Measurements from ENCODE around the gene TCF20. TPM values are rescaled to one million over a fixed set of nuclear protein-coding genes. Genes with fewer than 3 reads are reported as not detected.

TCF20 gene
- total and polyA plus RNA-seq, 7 experiments from 2014 or later: 3.3 to 97.2 (median 71.9) TPM

DNA sequence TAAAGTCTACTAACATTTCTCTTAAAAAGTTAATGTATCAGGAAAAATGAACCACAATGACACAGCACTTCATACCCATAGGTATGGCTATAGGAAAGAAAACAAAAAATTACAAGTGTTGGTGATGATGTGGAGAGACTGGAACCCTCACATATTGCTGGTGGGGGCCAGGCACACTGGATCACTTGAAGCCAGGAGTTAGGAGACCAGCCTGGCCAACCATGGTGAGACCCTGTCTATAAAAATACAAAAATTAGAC is 26.7 kb downstream of the TCF20 start:
- Mint-ChIP-seq H3K27me3 (no peaks in the 10 kb centered on the region), H3K36me3 (peaks cover 4 to 35% (median 13%) of the 10 kb centered on the region in 5 donors), H3K27ac (peak overlapping the region in 1 of 9 donors; percentile 18), H3K4me3 (no peak overlapping the region), H3K9me3 (no peaks in the 10 kb centered on the region), H3K4me1 (peaks cover 22 to 73% (median 64%) of the 10 kb centered on the region in 7 donors)
- intact Hi-C loops (cut with micrococcal nuclease): no loop called here
- POLR2A ChIA-PET: no interaction called here
- H3K36me3 ChIP-seq (ENCODE audit: control insufficient read depth in 2 of 3, insufficient read depth in 3 of 3, low read length in 3 of 3): no peaks in the 10 kb centered on the region
- no peak overlapping the region for H3K27ac ChIP-seq (ENCODE audit: low read depth, low read length)
- ATAC-seq (no peak), DNase-seq (no peak)
- no peaks in the 10 kb centered on the region for H3K9me3 ChIP-seq (ENCODE audit: control insufficient read depth in 2 of 3, low read length in 3 of 3)
- peaks cover 0 to 3% of the 10 kb centered on the region in 2 donors for H3K4me1 ChIP-seq (ENCODE audit: control insufficient read depth in 2 of 2, insufficient read depth in 2 of 2, low read length in 2 of 2)
- no peaks in the 10 kb centered on the region for H3K27me3 ChIP-seq (ENCODE audit: control insufficient read depth in 2 of 2, insufficient read depth in 2 of 2, low read length in 2 of 2)
- no peak overlapping the region for H3K4me3 ChIP-seq (ENCODE audit: low read length)
- CTCF ChIA-PET: no interaction called here

DNA sequence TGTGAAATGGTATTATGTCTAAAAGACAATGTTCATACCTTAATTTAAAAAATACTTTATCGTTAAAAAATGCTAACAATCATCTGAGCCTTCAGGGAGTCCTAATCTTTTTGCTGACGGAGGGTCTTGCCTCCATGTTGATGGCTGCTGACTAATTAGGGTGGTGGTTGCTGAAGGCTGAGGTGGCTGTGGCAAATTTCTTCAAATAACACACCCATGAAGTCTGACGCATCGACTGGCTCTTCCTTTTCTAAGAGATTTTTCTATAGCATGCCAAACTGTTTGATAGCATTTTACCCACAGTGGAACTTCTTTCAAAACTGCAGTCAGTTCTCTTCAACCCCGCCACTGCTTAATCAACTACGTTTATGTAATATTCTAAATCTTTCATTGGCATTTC is 33.6 kb downstream of the TCF20 start:
- H3K4me1 ChIP-seq (ENCODE audit: control insufficient read depth in 2 of 2, insufficient read depth in 2 of 2, low read length in 2 of 2): peaks cover 4 to 8% of the 10 kb centered on the region in 2 donors
- Mint-ChIP-seq H3K4me3 (peak overlapping the region in 2 of 10 donors; percentile 24 to 26), H3K36me3 (peaks cover 3 to 34% (median 20%) of the 10 kb centered on the region in 5 donors), H3K27me3 (no peaks in the 10 kb centered on the region), H3K9me3 (peaks cover 0 to 7% (median 4%) of the 10 kb centered on the region in 11 donors), H3K4me1 (peaks cover 30 to 83% (median 73%) of the 10 kb centered on the region in 7 donors), H3K27ac (peak overlapping the region in 3 of 9 donors; percentile 2 to 76 (median 13))
- H3K27ac ChIP-seq (ENCODE audit: low read depth, low read length): no peak overlapping the region
- DNase-seq: no peak
- H3K4me3 ChIP-seq (ENCODE audit: low read length): no peak overlapping the region
- H3K9me3 ChIP-seq (ENCODE audit: control insufficient read depth in 2 of 3, low read length in 3 of 3): no peaks in the 10 kb centered on the region
- intact Hi-C loops (cut with micrococcal nuclease): no loop called here
- no peaks in the 10 kb centered on the region for H3K27me3 ChIP-seq (ENCODE audit: control insufficient read depth in 2 of 2, insufficient read depth in 2 of 2, low read length in 2 of 2)
- H3K36me3 ChIP-seq (ENCODE audit: control insufficient read depth in 2 of 3, insufficient read depth in 3 of 3, low read length in 3 of 3): no peaks in the 10 kb centered on the region
- ATAC-seq: no peak
- ChIA-PET POLR2A (no interaction called here), CTCF (no interaction called here)

DNA sequence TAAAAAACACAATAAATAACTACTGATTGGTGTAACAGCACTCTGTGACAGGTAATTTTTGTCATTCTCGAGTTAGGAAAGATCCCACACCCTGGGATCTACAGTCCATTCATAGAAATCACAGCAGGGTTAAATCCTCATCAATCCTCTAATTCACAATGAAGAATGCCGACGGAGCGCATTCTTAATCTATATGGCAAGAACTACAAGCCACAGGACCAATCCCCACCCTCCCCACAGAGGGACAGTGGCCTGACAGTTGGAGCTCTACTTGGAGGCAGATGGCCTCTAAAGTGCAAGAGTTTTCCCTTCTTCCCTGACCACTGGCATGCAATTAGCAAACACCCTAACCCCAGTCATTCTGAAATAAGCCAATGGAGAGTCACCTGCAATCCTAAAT is 34.2 kb downstream of the TCF20 start:
- no peak for ATAC-seq
- Mint-ChIP-seq H3K27ac (peak overlapping the region in 4 of 9 donors; percentile 21 to 62 (median 33)), H3K4me3 (peak overlapping the region in 2 of 10 donors; percentile 24 to 44)

DNA sequence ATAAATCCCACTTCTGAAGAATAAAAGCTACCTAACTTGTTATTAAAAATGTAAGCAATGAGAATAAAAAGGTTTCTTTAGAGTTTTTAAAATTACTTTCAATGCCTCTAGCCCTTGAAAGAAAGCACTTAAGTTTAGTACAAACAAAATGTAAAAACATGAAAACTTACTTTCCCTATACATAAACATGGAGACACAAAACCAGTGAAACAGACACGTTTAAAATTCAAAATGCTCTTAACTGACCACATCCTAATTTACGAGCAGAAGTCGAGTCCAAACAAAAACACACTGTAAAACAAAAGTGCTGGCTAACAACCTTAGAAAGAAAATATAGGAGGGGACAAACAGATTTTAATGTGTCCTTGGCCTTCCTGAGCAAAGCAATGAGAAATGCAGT is 36.6 kb downstream of the TCF20 start:
- H3K4me1 Mint-ChIP-seq: peaks cover 33 to 85% (median 71%) of the 10 kb centered on the region in 7 donors
- Histone ChIP-seq H3K36me3 (ENCODE audit: control insufficient read depth in 2 of 3, insufficient read depth in 3 of 3, low read length in 3 of 3) (no peaks in the 10 kb centered on the region), H3K9me3 (ENCODE audit: control insufficient read depth in 2 of 3, low read length in 3 of 3) (no peaks in the 10 kb centered on the region), H3K27ac (ENCODE audit: low read depth, low read length) (no peak overlapping the region), H3K4me1 (ENCODE audit: control insufficient read depth in 2 of 2, insufficient read depth in 2 of 2, low read length in 2 of 2) (peaks cover 4 to 8% of the 10 kb centered on the region in 2 donors), H3K4me3 (ENCODE audit: low read length) (no peak overlapping the region), H3K27me3 (ENCODE audit: control insufficient read depth in 2 of 2, insufficient read depth in 2 of 2, low read length in 2 of 2) (no peaks in the 10 kb centered on the region)
- ChIA-PET POLR2A (interaction anchor here (0.6 kb wide), 1 partner anchor 16 kb away, joined by 3 read pairs; no protein-coding TSS in a partner anchor), CTCF (interaction anchor here (1.0 kb wide), 1 partner anchor 12 kb away, joined by 4 read pairs; no protein-coding TSS in a partner anchor)
- peaks cover 0 to 7% (median 4%) of the 10 kb centered on the region in 11 donors for H3K9me3 Mint-ChIP-seq
- intact Hi-C loops (cut with micrococcal nuclease): loop anchor here in 1 of 2 donors (5.0 kb wide), 1 partner anchor 33 kb away; no protein-coding TSS in a partner anchor
- peaks cover 3 to 23% (median 19%) of the 10 kb centered on the region in 5 donors for H3K36me3 Mint-ChIP-seq
- no peak overlapping the region for H3K27ac Mint-ChIP-seq
- H3K27me3 Mint-ChIP-seq: no peaks in the 10 kb centered on the region
- peak overlapping the region in 2 of 10 donors; percentile 20 for H3K4me3 Mint-ChIP-seq
- no peak for DNase-seq
- no peak for ATAC-seq

More for the DNA sequence above, 34.2 kb downstream of the TCF20 start:
- Histone ChIP-seq H3K36me3 (ENCODE audit: control insufficient read depth in 2 of 3, insufficient read depth in 3 of 3, low read length in 3 of 3) (no peaks in the 10 kb centered on the region), H3K9me3 (ENCODE audit: control insufficient read depth in 2 of 3, low read length in 3 of 3) (no peaks in the 10 kb centered on the region), H3K4me1 (ENCODE audit: control insufficient read depth in 2 of 2, insufficient read depth in 2 of 2, low read length in 2 of 2) (peaks cover 4 to 8% of the 10 kb centered on the region in 2 donors), H3K4me3 (ENCODE audit: low read length) (no peak overlapping the region), H3K27ac (ENCODE audit: low read depth, low read length) (no peak overlapping the region), H3K27me3 (ENCODE audit: control insufficient read depth in 2 of 2, insufficient read depth in 2 of 2, low read length in 2 of 2) (no peaks in the 10 kb centered on the region)
- Mint-ChIP-seq H3K36me3 (peaks cover 3 to 32% (median 20%) of the 10 kb centered on the region in 5 donors), H3K4me1 (peaks cover 30 to 79% (median 69%) of the 10 kb centered on the region in 7 donors), H3K27me3 (no peaks in the 10 kb centered on the region), H3K9me3 (peaks cover 0 to 7% (median 4%) of the 10 kb centered on the region in 11 donors)
- ChIA-PET CTCF (interaction anchor here (0.5 kb wide), 1 partner anchor 63 kb away, joined by 3 read pairs; no protein-coding TSS in a partner anchor), POLR2A (interaction anchor here (0.8 kb wide), 1 partner anchor 18 kb away, joined by 4 read pairs; no protein-coding TSS in a partner anchor)
- no peak for DNase-seq
- intact Hi-C loops (cut with micrococcal nuclease): no loop called here

DNA sequence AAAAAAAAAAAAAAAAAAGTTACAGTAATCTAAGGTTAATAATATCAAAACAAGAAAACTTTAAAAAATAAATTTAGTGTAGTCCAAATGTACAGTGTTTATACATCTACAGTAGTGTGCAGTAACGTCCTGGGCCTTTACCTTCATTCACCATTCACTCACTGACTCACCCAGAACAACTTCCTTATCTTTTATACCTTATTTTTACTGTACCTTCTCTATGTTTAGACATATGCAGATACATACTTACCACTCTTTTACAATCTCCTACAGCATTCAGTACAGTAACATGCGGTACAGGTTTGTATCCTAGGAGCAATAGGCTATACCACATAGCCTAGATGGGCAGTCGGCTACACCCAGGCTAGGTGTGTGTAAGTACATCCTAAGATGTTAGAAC is 38.5 kb downstream of the TCF20 start:
- Histone ChIP-seq H3K4me3 (ENCODE audit: low read length) (no peak overlapping the region), H3K27ac (ENCODE audit: low read depth, low read length) (no peak overlapping the region), H3K36me3 (ENCODE audit: control insufficient read depth in 2 of 3, insufficient read depth in 3 of 3, low read length in 3 of 3) (no peaks in the 10 kb centered on the region), H3K4me1 (ENCODE audit: control insufficient read depth in 2 of 2, insufficient read depth in 2 of 2, low read length in 2 of 2) (peaks cover 4 to 12% of the 10 kb centered on the region in 2 donors), H3K9me3 (ENCODE audit: control insufficient read depth in 2 of 3, low read length in 3 of 3) (no peaks in the 10 kb centered on the region), H3K27me3 (ENCODE audit: control insufficient read depth in 2 of 2, insufficient read depth in 2 of 2, low read length in 2 of 2) (no peaks in the 10 kb centered on the region)
- Mint-ChIP-seq H3K9me3 (no peaks in the 10 kb centered on the region), H3K4me3 (peak overlapping the region in 2 of 10 donors; percentile 16 to 29), H3K27me3 (no peaks in the 10 kb centered on the region), H3K36me3 (peaks cover 0 to 5% (median 3%) of the 10 kb centered on the region in 5 donors), H3K4me1 (peaks cover 40 to 86% (median 78%) of the 10 kb centered on the region in 7 donors), H3K27ac (peak overlapping the region in 1 of 9 donors; percentile 23)
- CTCF ChIA-PET: no interaction called here
- POLR2A ChIA-PET: interaction anchor here (1.3 kb wide), 1 partner anchor 14 kb away, joined by 5 read pairs; no protein-coding TSS in a partner anchor
- intact Hi-C loops (cut with micrococcal nuclease): loop anchor here in 1 of 2 donors (5.0 kb wide), 1 partner anchor 35 kb away; no protein-coding TSS in a partner anchor
- DNase-seq (no peak), ATAC-seq (no peak)

DNA sequence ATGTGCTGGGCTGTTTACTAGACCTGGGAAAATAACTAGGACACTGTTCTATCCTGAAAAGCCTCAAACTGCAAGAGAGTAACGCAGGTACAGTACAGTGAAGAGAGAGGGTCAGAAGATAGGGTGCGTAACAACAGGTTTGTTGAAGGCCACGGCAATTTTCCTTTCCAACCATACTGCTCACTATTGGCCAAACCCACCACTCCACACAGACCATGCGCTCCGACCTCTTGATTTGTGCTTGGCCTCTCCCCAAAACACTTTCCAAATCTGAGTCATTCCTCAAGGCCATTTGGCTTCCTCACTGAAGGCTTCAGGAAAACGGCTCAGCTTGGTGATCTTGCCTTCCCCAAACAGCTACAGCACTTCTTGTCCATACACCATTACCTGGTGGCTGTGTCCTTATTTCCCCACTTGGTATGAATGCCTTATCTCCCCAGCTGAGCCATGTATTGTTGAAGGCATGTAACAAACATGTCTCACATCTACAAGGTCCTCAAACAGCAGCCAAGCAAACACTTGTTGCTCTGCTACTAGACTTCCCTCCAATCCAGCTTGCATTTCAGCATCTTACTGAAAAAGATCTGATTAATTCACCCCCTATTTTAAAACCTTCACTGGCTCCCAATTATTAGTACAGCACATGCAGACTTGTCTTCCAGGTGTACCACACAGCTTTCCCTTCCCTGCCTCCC is 40.9 kb downstream of the TCF20 start:
- no peaks in the 10 kb centered on the region for H3K27me3 ChIP-seq (ENCODE audit: control insufficient read depth in 2 of 2, insufficient read depth in 2 of 2, low read length in 2 of 2)
- DNase-seq (no peak), ATAC-seq (no peak)
- H3K36me3 ChIP-seq (ENCODE audit: control insufficient read depth in 2 of 3, insufficient read depth in 3 of 3, low read length in 3 of 3): no peaks in the 10 kb centered on the region
- no peak overlapping the region for H3K27ac ChIP-seq (ENCODE audit: low read depth, low read length)
- H3K27me3 Mint-ChIP-seq: no peaks in the 10 kb centered on the region
- peak overlapping the region in 5 of 10 donors; percentile 2 to 50 (median 21) for H3K4me3 Mint-ChIP-seq
- no peak overlapping the region for H3K4me3 ChIP-seq (ENCODE audit: low read length)
- CTCF ChIA-PET: no interaction called here
- POLR2A ChIA-PET: interaction anchor here (1.3 kb wide), 1 partner anchor 34 kb away, joined by 4 read pairs; no protein-coding TSS in a partner anchor
- no peaks in the 10 kb centered on the region for H3K9me3 ChIP-seq (ENCODE audit: control insufficient read depth in 2 of 3, low read length in 3 of 3)
- peak overlapping the region in 5 of 9 donors; percentile 6 to 56 (median 15) for H3K27ac Mint-ChIP-seq
- intact Hi-C loops (cut with micrococcal nuclease): loop anchor here in 1 of 2 donors (5.0 kb wide), 1 partner anchor 38 kb away; no protein-coding TSS in a partner anchor
- H3K4me1 Mint-ChIP-seq: peaks cover 30 to 80% (median 64%) of the 10 kb centered on the region in 7 donors
- no peaks in the 10 kb centered on the region for H3K9me3 Mint-ChIP-seq
- H3K4me1 ChIP-seq (ENCODE audit: control insufficient read depth in 2 of 2, insufficient read depth in 2 of 2, low read length in 2 of 2): peaks cover 0 to 12% of the 10 kb centered on the region in 2 donors
- H3K36me3 Mint-ChIP-seq: peaks cover 0 to 5% (median 2%) of the 10 kb centered on the region in 5 donors
